ENCODE measurements around the gene DDA1.

DDA1 gene

GRCh38 chr19:17321655-17322489, 12.5 kb downstream of the DDA1 start:
- peaks cover 18% of the 10 kb centered on the region for H3K36me3 ChIP-seq (ENCODE audit: control insufficient read depth, low read depth, low read length)
- no peaks in the 10 kb centered on the region for H3K27me3 ChIP-seq (ENCODE audit: control insufficient read depth, insufficient read depth, low read length)
- H3K4me1 ChIP-seq (ENCODE audit: control insufficient read depth, low read depth, low read length) = no peaks in the 10 kb centered on the region
- H3K27ac ChIP-seq (ENCODE audit: low read length) = no peak overlapping the region
- no peak overlapping the region for H3K9ac ChIP-seq (ENCODE audit: low read length)
- H3K4me3 ChIP-seq (ENCODE audit: low read length) = no peak overlapping the region
- no peaks in the 10 kb centered on the region for H3K9me3 ChIP-seq (ENCODE audit: control insufficient read depth, low read depth, low read length)

- H3K9ac ChIP-seq (ENCODE audit: low read length) = no peak overlapping the region
- no peaks in the 10 kb centered on the region for H3K4me1 ChIP-seq (ENCODE audit: control insufficient read depth, low read depth, low read length)
- H3K9me3 ChIP-seq (ENCODE audit: control insufficient read depth, low read depth, low read length) = no peaks in the 10 kb centered on the region
- H3K36me3 ChIP-seq (ENCODE audit: control insufficient read depth, low read depth, low read length) = peaks cover 18% of the 10 kb centered on the region
- no peak overlapping the region for H3K27ac ChIP-seq (ENCODE audit: low read length)
- no peaks in the 10 kb centered on the region for H3K27me3 ChIP-seq (ENCODE audit: control insufficient read depth, insufficient read depth, low read length)
- H3K4me3 ChIP-seq (ENCODE audit: low read length) = no peak overlapping the region
These were observed 13.5 kb downstream of the DDA1 start for GRCh38 chr19:17322854-17323253.

GRCh38 chr19:17323300-17323963, 14.1 kb downstream of the DDA1 start:
- no peak overlapping the region for H3K4me3 ChIP-seq (ENCODE audit: low read length)
- no peaks in the 10 kb centered on the region for H3K27me3 ChIP-seq (ENCODE audit: control insufficient read depth, insufficient read depth, low read length)
- no peak overlapping the region for H3K27ac ChIP-seq (ENCODE audit: low read length)
- H3K4me1 ChIP-seq (ENCODE audit: control insufficient read depth, low read depth, low read length) = no peaks in the 10 kb centered on the region
- H3K36me3 ChIP-seq (ENCODE audit: control insufficient read depth, low read depth, low read length) = peaks cover 18% of the 10 kb centered on the region
- no peak overlapping the region for H3K9ac ChIP-seq (ENCODE audit: low read length)
- H3K9me3 ChIP-seq (ENCODE audit: control insufficient read depth, low read depth, low read length) = no peaks in the 10 kb centered on the region

- Histone ChIP-seq H3K27me3 (ENCODE audit: control insufficient read depth, insufficient read depth, low read length) (peaks cover under 1% of the 10 kb centered on the region), H3K9me3 (ENCODE audit: control insufficient read depth, low read depth, low read length) (no peaks in the 10 kb centered on the region), H3K4me3 (ENCODE audit: low read length) (no peak overlapping the region), H3K9ac (ENCODE audit: low read length) (no peak overlapping the region), H3K27ac (ENCODE audit: low read length) (no peak overlapping the region), H3K36me3 (ENCODE audit: control insufficient read depth, low read depth, low read length) (peaks cover 18% of the 10 kb centered on the region), H3K4me1 (ENCODE audit: control insufficient read depth, low read depth, low read length) (no peaks in the 10 kb centered on the region)
These were observed 14.6 kb downstream of the DDA1 start for GRCh38 chr19:17323964-17324332.

GRCh38 chr19:17324357-17325114, 15.2 kb downstream of the DDA1 start:
- no peak overlapping the region for H3K4me3 ChIP-seq (ENCODE audit: low read length)
- H3K9ac ChIP-seq (ENCODE audit: low read length) = no peak overlapping the region
- no peaks in the 10 kb centered on the region for H3K9me3 ChIP-seq (ENCODE audit: control insufficient read depth, low read depth, low read length)
- no peaks in the 10 kb centered on the region for H3K4me1 ChIP-seq (ENCODE audit: control insufficient read depth, low read depth, low read length)
- peaks cover 7% of the 10 kb centered on the region for H3K27me3 ChIP-seq (ENCODE audit: control insufficient read depth, insufficient read depth, low read length)
- no peak overlapping the region for H3K27ac ChIP-seq (ENCODE audit: low read length)
- peaks cover 18% of the 10 kb centered on the region for H3K36me3 ChIP-seq (ENCODE audit: control insufficient read depth, low read depth, low read length)

GRCh38 chr19:17325133-17325532, 15.8 kb downstream of the DDA1 start:
- no peak overlapping the region for H3K27ac ChIP-seq (ENCODE audit: low read length)
- H3K9ac ChIP-seq (ENCODE audit: low read length) = no peak overlapping the region
- H3K27me3 ChIP-seq (ENCODE audit: control insufficient read depth, insufficient read depth, low read length) = peaks cover 9% of the 10 kb centered on the region
- H3K4me1 ChIP-seq (ENCODE audit: control insufficient read depth, low read depth, low read length) = no peaks in the 10 kb centered on the region
- H3K36me3 ChIP-seq (ENCODE audit: control insufficient read depth, low read depth, low read length) = peaks cover 13% of the 10 kb centered on the region
- H3K9me3 ChIP-seq (ENCODE audit: control insufficient read depth, low read depth, low read length) = no peaks in the 10 kb centered on the region
- H3K4me3 ChIP-seq (ENCODE audit: low read length) = no peak overlapping the region

- H3K4me1 ChIP-seq (ENCODE audit: control insufficient read depth, low read depth, low read length) = no peaks in the 10 kb centered on the region
- H3K4me3 ChIP-seq (ENCODE audit: low read length) = no peak overlapping the region
- peaks cover 9% of the 10 kb centered on the region for H3K27me3 ChIP-seq (ENCODE audit: control insufficient read depth, insufficient read depth, low read length)
- no peaks in the 10 kb centered on the region for H3K9me3 ChIP-seq (ENCODE audit: control insufficient read depth, low read depth, low read length)
- H3K9ac ChIP-seq (ENCODE audit: low read length) = no peak overlapping the region
- H3K36me3 ChIP-seq (ENCODE audit: control insufficient read depth, low read depth, low read length) = peaks cover 7% of the 10 kb centered on the region
- H3K27ac ChIP-seq (ENCODE audit: low read length) = no peak overlapping the region
These were observed 16.7 kb downstream of the DDA1 start for GRCh38 chr19:17325881-17326594.

- Histone ChIP-seq H3K9me3 (ENCODE audit: control insufficient read depth, low read depth, low read length) (no peaks in the 10 kb centered on the region), H3K4me3 (ENCODE audit: low read length) (no peak overlapping the region), H3K9ac (ENCODE audit: low read length) (no peak overlapping the region), H3K27me3 (ENCODE audit: control insufficient read depth, insufficient read depth, low read length) (peaks cover 9% of the 10 kb centered on the region), H3K27ac (ENCODE audit: low read length) (no peak overlapping the region), H3K4me1 (ENCODE audit: control insufficient read depth, low read depth, low read length) (no peaks in the 10 kb centered on the region), H3K36me3 (ENCODE audit: control insufficient read depth, low read depth, low read length) (peaks cover 4% of the 10 kb centered on the region)
These were observed 17.2 kb downstream of the DDA1 start for GRCh38 chr19:17326595-17326966.

GRCh38 chr19:17327068-17327653, 17.8 kb downstream of the DDA1 start:
- H3K4me1 ChIP-seq (ENCODE audit: control insufficient read depth, low read depth, low read length) = no peaks in the 10 kb centered on the region
- H3K9ac ChIP-seq (ENCODE audit: low read length) = no peak overlapping the region
- no peaks in the 10 kb centered on the region for H3K9me3 ChIP-seq (ENCODE audit: control insufficient read depth, low read depth, low read length)
- H3K36me3 ChIP-seq (ENCODE audit: control insufficient read depth, low read depth, low read length) = no peaks in the 10 kb centered on the region
- peaks cover 9% of the 10 kb centered on the region for H3K27me3 ChIP-seq (ENCODE audit: control insufficient read depth, insufficient read depth, low read length)
- H3K27ac ChIP-seq (ENCODE audit: low read length) = no peak overlapping the region
- H3K4me3 ChIP-seq (ENCODE audit: low read length) = peak overlapping the region; percentile 77

GRCh38 chr19:17327654-17328516, 18.5 kb downstream of the DDA1 start:
- Histone ChIP-seq H3K27me3 (ENCODE audit: control insufficient read depth, insufficient read depth, low read length) (peaks cover 9% of the 10 kb centered on the region), H3K27ac (ENCODE audit: low read length) (no peak overlapping the region), H3K4me1 (ENCODE audit: control insufficient read depth, low read depth, low read length) (no peaks in the 10 kb centered on the region), H3K9ac (ENCODE audit: low read length) (peak overlapping the region; percentile 79), H3K4me3 (ENCODE audit: low read length) (peak overlapping the region; percentile 77), H3K9me3 (ENCODE audit: control insufficient read depth, low read depth, low read length) (no peaks in the 10 kb centered on the region), H3K36me3 (ENCODE audit: control insufficient read depth, low read depth, low read length) (no peaks in the 10 kb centered on the region)
